H1 (cell line): Measurements from ENCODE around the gene SYNGR3.

Experiments
- ASH2L ChIP-seq: fragments of 200-600, 300-600 bp; sonication (generic); IDR thresholded peaks from one replicate; pipeline ENCODE4 v1.7.1; 2017; ENCODE audit warnings: low read length
- EZH2 ChIP-seq: fragments of 200-600 bp; sonication (generic); IDR thresholded peaks from 2 replicates; pipeline ENCODE4 v1.7.1; 2012; ENCODE audit warnings: low read depth, mild to moderate bottlenecking, moderate library complexity, low read length, inconsistent platforms; ENCODE audit not compliant: severe bottlenecking
- JUND ChIP-seq: IDR thresholded peaks from 2 replicates; pipeline ENCODE4 v1.6.1; 2011; ENCODE audit warnings: mild to moderate bottlenecking, improper control_type of control experiment, low read length
- RFX5 ChIP-seq: IDR thresholded peaks from 2 replicates; pipeline ENCODE4 v1.6.1; 2011; ENCODE audit warnings: low read depth, low read length, improper control_type of control experiment, borderline replicate concordance
- SIX5 ChIP-seq: IDR thresholded peaks from 2 replicates; pipeline ENCODE4 v1.6.1; 2011; ENCODE audit warnings: mild to moderate bottlenecking, low read depth, low read length
- SP2 ChIP-seq: IDR thresholded peaks from 2 replicates; pipeline ENCODE4 v1.6.1; 2012; ENCODE audit warnings: mild to moderate bottlenecking, low read length, inconsistent platforms
- TCF12 ChIP-seq: IDR thresholded peaks from 2 replicates; pipeline ENCODE4 v1.6.1; 2011; ENCODE audit warnings: low read depth, mild to moderate bottlenecking, low read length
- TF ChIP-seq, protein P1 (sequence below), 3 experiments: IDR thresholded peaks; 1 replicate in 2 of 3; 2 replicates in 1 of 3; pipeline versions ENCODE4 v1.5.1 to v1.6.1; 2011; ENCODE audit warnings: low read length in 3 of 3, mild to moderate bottlenecking in 3 of 3, inconsistent platforms in 2 of 3, low read depth in 1 of 3, moderate library complexity in 1 of 3; ENCODE audit not compliant: insufficient read depth in 1 of 3; ENCODE audit errors: control extremely low read depth in 1 of 3
- TF ChIP-seq, protein P2 (sequence below): IDR thresholded peaks from 2 replicates; pipeline ENCODE4 v1.6.1; 2011; ENCODE audit warnings: low read length, improper control_type of control experiment

DNA sequence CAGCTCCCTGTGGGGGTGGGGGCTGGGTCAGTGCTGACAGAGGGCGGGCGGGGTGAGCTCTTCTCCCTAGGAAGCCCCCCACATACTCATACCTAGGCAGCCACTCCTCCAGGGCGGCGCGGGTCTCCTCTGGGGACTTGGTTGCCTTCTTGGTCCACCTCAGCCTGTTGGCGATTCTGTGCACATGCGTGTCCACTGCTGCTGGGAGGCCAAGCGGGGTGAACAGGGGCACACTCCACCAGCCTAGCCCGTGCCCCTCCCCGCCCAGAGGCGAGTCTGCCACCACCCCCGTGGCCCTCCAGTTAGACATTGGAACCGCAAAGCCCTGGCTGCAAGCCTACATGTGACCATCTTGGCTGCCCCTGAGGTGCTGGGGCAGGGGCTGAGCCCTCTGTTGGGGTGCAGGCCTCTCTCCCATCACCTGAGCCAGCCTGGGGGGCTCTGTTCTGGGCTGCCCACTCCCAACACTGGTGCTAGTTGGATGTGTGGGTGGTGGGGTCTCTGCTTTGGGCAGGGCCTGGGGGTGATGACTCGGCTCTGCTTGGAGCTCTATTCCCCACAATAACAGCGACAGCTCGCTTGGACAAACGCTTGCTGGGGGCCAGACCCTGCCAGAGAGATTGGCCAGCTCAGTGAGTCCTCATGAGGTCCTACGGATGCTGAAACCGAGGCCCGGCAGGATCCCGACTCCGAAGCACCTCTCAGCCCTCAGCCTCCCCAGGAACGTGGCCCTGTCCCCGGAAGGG is 50.4 kb downstream of the SYNGR3 start:
- TF ChIP-seq ASH2L (no peak), SP2 (no peak), TCF12 (no peak), JUND (no peak), EZH2 (no peak), SIX5 (no peak), RFX5 (no peak)
- TF ChIP-seq, protein P1, sequence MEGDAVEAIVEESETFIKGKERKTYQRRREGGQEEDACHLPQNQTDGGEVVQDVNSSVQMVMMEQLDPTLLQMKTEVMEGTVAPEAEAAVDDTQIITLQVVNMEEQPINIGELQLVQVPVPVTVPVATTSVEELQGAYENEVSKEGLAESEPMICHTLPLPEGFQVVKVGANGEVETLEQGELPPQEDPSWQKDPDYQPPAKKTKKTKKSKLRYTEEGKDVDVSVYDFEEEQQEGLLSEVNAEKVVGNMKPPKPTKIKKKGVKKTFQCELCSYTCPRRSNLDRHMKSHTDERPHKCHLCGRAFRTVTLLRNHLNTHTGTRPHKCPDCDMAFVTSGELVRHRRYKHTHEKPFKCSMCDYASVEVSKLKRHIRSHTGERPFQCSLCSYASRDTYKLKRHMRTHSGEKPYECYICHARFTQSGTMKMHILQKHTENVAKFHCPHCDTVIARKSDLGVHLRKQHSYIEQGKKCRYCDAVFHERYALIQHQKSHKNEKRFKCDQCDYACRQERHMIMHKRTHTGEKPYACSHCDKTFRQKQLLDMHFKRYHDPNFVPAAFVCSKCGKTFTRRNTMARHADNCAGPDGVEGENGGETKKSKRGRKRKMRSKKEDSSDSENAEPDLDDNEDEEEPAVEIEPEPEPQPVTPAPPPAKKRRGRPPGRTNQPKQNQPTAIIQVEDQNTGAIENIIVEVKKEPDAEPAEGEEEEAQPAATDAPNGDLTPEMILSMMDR (IDR thresholded peaks at IDR 0.05; ENCODE audit: control extremely low read depth in 1 of 3, insufficient read depth in 1 of 3, low read depth in 1 of 3, low read length in 3 of 3): no peak
- TF ChIP-seq, protein P2, sequence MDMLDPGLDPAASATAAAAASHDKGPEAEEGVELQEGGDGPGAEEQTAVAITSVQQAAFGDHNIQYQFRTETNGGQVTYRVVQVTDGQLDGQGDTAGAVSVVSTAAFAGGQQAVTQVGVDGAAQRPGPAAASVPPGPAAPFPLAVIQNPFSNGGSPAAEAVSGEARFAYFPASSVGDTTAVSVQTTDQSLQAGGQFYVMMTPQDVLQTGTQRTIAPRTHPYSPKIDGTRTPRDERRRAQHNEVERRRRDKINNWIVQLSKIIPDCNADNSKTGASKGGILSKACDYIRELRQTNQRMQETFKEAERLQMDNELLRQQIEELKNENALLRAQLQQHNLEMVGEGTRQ: no peak
